GM12878 (cell line): ENCODE measurements around the gene NOL7. TPM values are rescaled to one million over a fixed set of nuclear protein-coding genes. Genes with fewer than 3 reads are reported as not detected.

Experiments used
- BCL3 ChIP-seq: IDR thresholded peaks from 2 replicates; pipeline ENCODE4 v1.6.1; 2011; ENCODE audit warnings: borderline replicate concordance, low read depth, mild to moderate bottlenecking, moderate library complexity, low read length; ENCODE audit not compliant: insufficient read depth, poor library complexity, severe bottlenecking
- CHD1 ChIP-seq: IDR thresholded peaks from 2 replicates; pipeline ENCODE4 v1.6.1; 2012; ENCODE audit warnings: low read depth, low read length, improper control_type of control experiment
- CREM ChIP-seq: IDR thresholded peaks from 2 replicates; pipeline ENCODE4 v1.6.1; 2014; ENCODE audit warnings: antibody characterized with exemption, low read depth
- EED ChIP-seq: sonication (generic); IDR thresholded peaks from 2 replicates; pipeline ENCODE4 v1.6.1; 2016; ENCODE audit warnings: antibody characterized with exemption, low read depth
- ESRRA ChIP-seq: IDR thresholded peaks from 2 replicates; pipeline ENCODE4 v1.6.1; 2012; ENCODE audit warnings: mild to moderate bottlenecking, low read length, improper control_type of control experiment
- FOXK2 ChIP-seq: fragments of 450-650 bp; IDR thresholded peaks from 2 replicates; pipeline ENCODE4 v1.6.1; 2017; ENCODE audit warnings: mild to moderate bottlenecking, moderate library complexity
- HDAC2 ChIP-seq: fragments of 200-600 bp; sonication (generic); IDR thresholded peaks from 2 replicates; pipeline ENCODE4 v1.6.1; 2017
- IRF5 ChIP-seq: fragments of 450-650 bp; IDR thresholded peaks from 2 replicates; pipeline ENCODE4 v1.6.1; 2017; ENCODE audit warnings: borderline replicate concordance
- MEF2A ChIP-seq: IDR thresholded peaks from 2 replicates; pipeline ENCODE4 v1.6.1; 2011; ENCODE audit warnings: low read depth, mild to moderate bottlenecking, low read length, moderate library complexity; ENCODE audit not compliant: insufficient read depth
- NFIC ChIP-seq: IDR thresholded peaks from 2 replicates; pipeline ENCODE4 v1.6.1; 2012; ENCODE audit warnings: low read depth, mild to moderate bottlenecking, inconsistent platforms, low read length, moderate library complexity
- NFXL1 ChIP-seq: fragments of 450-650 bp; IDR thresholded peaks from 2 replicates; pipeline ENCODE4 v1.6.1; 2017; ENCODE audit warnings: antibody characterized with exemption, mild to moderate bottlenecking, borderline replicate concordance
- NFYA ChIP-seq: IDR thresholded peaks from 2 replicates; pipeline ENCODE4 v1.6.1; 2011; ENCODE audit warnings: low read depth, mild to moderate bottlenecking, low read length, improper control_type of control experiment, borderline replicate concordance
- NFYB ChIP-seq: IDR thresholded peaks from 2 replicates; pipeline ENCODE4 v1.6.1; 2011; ENCODE audit warnings: low read depth, mild to moderate bottlenecking, low read length, improper control_type of control experiment, moderate library complexity; ENCODE audit not compliant: insufficient read depth
- PAX5 ChIP-seq: IDR thresholded peaks from 2 replicates; pipeline ENCODE4 v1.6.1; 2011; ENCODE audit warnings: low read depth, low read length, borderline replicate concordance
- RELB ChIP-seq: fragments of 450-650 bp; IDR thresholded peaks from 2 replicates; pipeline ENCODE4 v1.6.1; 2017; ENCODE audit warnings: low read depth, mild to moderate bottlenecking, moderate library complexity
- SMC3 ChIP-seq: IDR thresholded peaks from 2 replicates; pipeline ENCODE4 v1.6.1; 2011; ENCODE audit warnings: low read length, improper control_type of control experiment, borderline replicate concordance
- TCF12 ChIP-seq: IDR thresholded peaks from 2 replicates; pipeline ENCODE4 v1.6.1; 2011; ENCODE audit warnings: low read depth, mild to moderate bottlenecking, low read length
- USF1 ChIP-seq: IDR thresholded peaks from 2 replicates; pipeline ENCODE4 v1.6.1; 2011; ENCODE audit warnings: borderline replicate concordance, low read depth, mild to moderate bottlenecking, moderate library complexity, mixed read lengths, low read length; ENCODE audit not compliant: insufficient read depth; ENCODE audit errors: extremely low read length
- WRNIP1 ChIP-seq: IDR thresholded peaks from 2 replicates; pipeline ENCODE4 v1.6.1; 2011; ENCODE audit warnings: low read depth, low read length, improper control_type of control experiment, borderline replicate concordance
- ZBTB40 ChIP-seq: fragments of 450-650 bp; IDR thresholded peaks from 2 replicates; pipeline ENCODE4 v1.6.1; 2016; ENCODE audit warnings: mild to moderate bottlenecking, moderate library complexity, borderline replicate concordance
- polyA plus RNA-seq, 11 experiments: library from polyadenylated mRNA; depleted of rRNA in 4 of 11; unstranded in 6 of 11; stranded (reverse) in 5 of 11; fragments of >200 nt; fragmentation: Nextera tagmentation in 4 of 11; fragmentation: Illumina TruSeq in 1 of 11; extraction: Ambion mirVana in 4 of 11; extraction: Trizol in 1 of 11; gene quantifications; 1 replicate in 1 of 11; 2 replicates in 10 of 11; pipeline versions ENCODE4 v1.2.1 to v1.2.3, GENCODE V29; 2011 to 2016; ENCODE audit warnings: inconsistent platforms in 2 of 11, missing spikeins in 2 of 11, low read depth in 1 of 11
- total RNA-seq, 4 experiments: library from RNA; depleted of rRNA in 3 of 4; stranded (reverse); fragments of >200 nt in 3 of 4; fragmentation: Illumina TruSeq in 1 of 4; extraction: Trizol in 1 of 4; gene quantifications; 2 replicates each; pipeline versions ENCODE4 v1.2.1 to v1.2.3, GENCODE V29; 2013 to 2021

NOL7 gene
- total and polyA plus RNA-seq, 10 of the 15 experiments (the other 5 are each of a cell fraction or from before 2014, with no cell fraction given): 12.2 to 222 (median 86.2) TPM

GRCh38 chr6:13614926-13615791, at the start of gene NOL7 (continued):
- TF ChIP-seq NFYA: no peak
- TF ChIP-seq IRF5: no peak
- peak; percentile 19 for TF ChIP-seq BCL3
- TF ChIP-seq CREM: peak; percentile 73
- no peak for TF ChIP-seq CHD1
- no peak for TF ChIP-seq PAX5
- TF ChIP-seq FOXK2: peak; percentile 82
- no peak for TF ChIP-seq HDAC2
- TF ChIP-seq ZBTB40: peak; percentile 90
- no peak for TF ChIP-seq NFXL1
- TF ChIP-seq SMC3: no peak; the same call in 1 of the 2 replicates
- no peak for TF ChIP-seq NFIC
- 0 out of 2 replicates have a peak, but pooled peaks have one; percentile 19 for TF ChIP-seq MEF2A
- TF ChIP-seq ESRRA: no peak
- TF ChIP-seq TCF12: peak; percentile 87; the same call in 1 of the 2 replicates
- no peak for TF ChIP-seq EED
- TF ChIP-seq WRNIP1: no peak
- peak; percentile 73 for TF ChIP-seq USF1
- TF ChIP-seq RELB: peak; percentile 81
- TF ChIP-seq NFYB: no peak
